HFF-Myc (cell line): ENCODE measurements around the gene BTNL9.

Experiments
- DNase-seq: peaks from one replicate; pipeline ENCODE4 v3.0.0-alpha.2; 2011; ENCODE audit warnings: low read depth; ENCODE audit errors: extremely low read depth
- H3K4me3 ChIP-seq: replicated peaks from 2 replicates; pipeline ENCODE4 v1.5.1; 2011; ENCODE audit warnings: low read depth, mild to moderate bottlenecking, control low read depth, low read length
- CTCF ChIP-seq: IDR thresholded peaks from 2 replicates; pipeline ENCODE4 v1.5.1; 2012; ENCODE audit warnings: mild to moderate bottlenecking, low read depth, low read length, control low read depth; ENCODE audit errors: missing control alignments

The BTNL9 gene

GRCh38 chr5:181050016-181050415, 9.9 kb downstream of the BTNL9 start:
- H3K4me3 ChIP-seq = no peak overlapping the region
- DNase-seq = no peak
- TF ChIP-seq CTCF = no peak

- H3K4me3 ChIP-seq = no peak overlapping the region
- no peak for DNase-seq
- no peak for TF ChIP-seq CTCF
Observed at GRCh38 chr5:181051841-181052671, 12.0 kb downstream of the BTNL9 start.

- no peak for TF ChIP-seq CTCF
- no peak for DNase-seq
- no peak overlapping the region; the same call in 1 of the 2 replicates for H3K4me3 ChIP-seq
Observed at GRCh38 chr5:181052672-181053487, 12.8 kb downstream of the BTNL9 start.

GRCh38 chr5:181053488-181054121, 13.5 kb downstream of the BTNL9 start:
- DNase-seq = no peak
- no peak overlapping the region; the same call in 1 of the 2 replicates for H3K4me3 ChIP-seq
- TF ChIP-seq CTCF = no peak

- no peak overlapping the region for H3K4me3 ChIP-seq
- no peak for TF ChIP-seq CTCF
- DNase-seq = no peak
Observed at GRCh38 chr5:181054138-181054537, 14.1 kb downstream of the BTNL9 start.

GRCh38 chr5:181054871-181055459, 14.9 kb downstream of the BTNL9 start:
- H3K4me3 ChIP-seq = no peak overlapping the region
- DNase-seq = no peak
- TF ChIP-seq CTCF = no peak
